RKO (cell line): Measurements from ENCODE around the gene ALKBH1.
"Not testable (repeated sequence)": the region's sequence is repeated elsewhere in the genome, so short reads cannot be mapped to it uniquely, and the experiment has no call there.

Experiments
- DNase-seq: peaks from one replicate; pipeline ENCODE4 v3.0.0-alpha.2; 2016; ENCODE audit warnings: low spot score

Gene ALKBH1

GRCh38 chr14:77707724-77708408, at the start of gene ALKBH1, which contains the start of gene SLIRP:
Gene ALKBH1, minus strand, starts transcription at chr14:77708023. Its CDS starts 19 bp downstream, at chr14:77708004.
Gene SLIRP, plus strand, starts transcription at chr14:77708103. Its CDS starts 9 bp downstream, at chr14:77708112.
- peak; percentile 90 for DNase-seq

- no peak for DNase-seq
These were observed 45.1 kb upstream of the ALKBH1 start for GRCh38 chr14:77752799-77753516.

DNA sequence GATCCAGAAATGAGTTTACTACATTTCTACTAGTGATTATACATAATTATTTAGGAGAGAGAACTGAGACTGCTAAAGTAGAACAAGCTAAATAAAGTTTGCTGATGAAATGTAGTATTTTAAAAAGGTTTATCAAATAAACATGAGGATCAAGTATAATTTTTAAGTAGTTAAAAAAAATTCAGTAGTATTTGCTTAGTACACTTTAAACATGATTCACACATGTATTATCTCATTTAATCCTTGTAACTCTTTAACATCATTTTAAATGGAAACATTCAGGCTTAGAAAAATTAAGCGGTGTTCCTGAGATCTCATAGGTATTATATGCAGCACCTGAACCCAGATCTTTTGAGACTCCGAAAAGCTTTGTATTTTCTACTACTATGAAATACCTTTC, 44.4 kb upstream of the ALKBH1 start:
- DNase-seq: no peak

DNA sequence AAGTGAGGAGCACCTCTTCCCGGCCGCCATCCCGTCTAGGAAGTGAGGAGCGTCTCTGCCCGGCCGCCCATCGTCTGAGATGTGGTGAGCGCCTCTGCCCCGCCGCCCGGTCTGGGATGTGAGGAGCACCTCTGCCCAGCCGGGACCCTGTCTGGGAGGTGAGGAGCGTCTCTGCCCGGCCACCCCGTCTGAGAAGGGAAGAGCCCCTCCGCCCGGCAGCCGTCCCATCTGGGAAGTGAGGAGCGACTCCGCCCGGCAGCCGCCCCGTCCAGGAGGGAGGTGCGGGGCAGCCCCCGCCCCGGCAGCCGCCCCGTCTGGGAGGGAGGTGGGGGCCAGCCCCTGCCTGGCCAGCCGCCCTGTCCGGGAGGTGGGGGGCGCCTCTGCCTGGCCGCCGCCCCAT, 39.6 kb upstream of the ALKBH1 start:
- DNase-seq: not testable (repeated sequence)

GRCh38 chr14:77746064-77746702, 38.4 kb upstream of the ALKBH1 start:
- no peak for DNase-seq

- DNase-seq: no peak
These were observed 33.6 kb upstream of the ALKBH1 start for GRCh38 chr14:77741438-77741837.

DNA sequence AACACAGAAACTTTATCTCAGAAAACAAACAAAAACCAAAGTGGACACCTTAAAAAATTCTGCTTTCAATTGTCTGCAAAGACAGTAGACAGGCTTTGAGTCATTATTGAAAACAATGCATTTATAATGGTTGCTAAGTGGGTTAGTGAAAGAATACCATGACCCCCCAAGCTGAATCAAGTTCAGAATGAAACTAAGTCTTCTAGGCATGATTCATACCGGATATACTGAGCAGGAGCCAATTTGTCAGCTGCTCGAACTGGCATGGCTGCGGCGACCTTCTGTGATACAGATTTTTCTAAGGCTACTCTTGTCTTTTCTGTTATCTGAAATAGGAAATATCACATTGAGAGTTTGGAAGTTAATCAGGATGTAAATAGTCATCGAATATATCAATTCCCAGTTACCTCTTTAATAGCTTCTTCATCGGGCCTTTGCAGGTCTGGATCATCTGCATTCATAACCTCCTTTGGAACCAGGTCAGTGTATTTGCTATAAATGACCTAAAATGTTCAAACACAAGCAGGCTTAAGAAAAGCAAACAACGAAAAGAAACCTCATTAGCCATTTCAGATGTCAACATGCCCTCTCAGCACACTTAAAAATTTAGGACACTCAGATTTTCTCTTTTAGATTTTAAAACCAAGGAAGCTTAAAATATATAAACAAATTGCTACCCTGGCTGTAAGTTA, 30.9 kb upstream of the ALKBH1 start:
- DNase-seq: no peak

DNA sequence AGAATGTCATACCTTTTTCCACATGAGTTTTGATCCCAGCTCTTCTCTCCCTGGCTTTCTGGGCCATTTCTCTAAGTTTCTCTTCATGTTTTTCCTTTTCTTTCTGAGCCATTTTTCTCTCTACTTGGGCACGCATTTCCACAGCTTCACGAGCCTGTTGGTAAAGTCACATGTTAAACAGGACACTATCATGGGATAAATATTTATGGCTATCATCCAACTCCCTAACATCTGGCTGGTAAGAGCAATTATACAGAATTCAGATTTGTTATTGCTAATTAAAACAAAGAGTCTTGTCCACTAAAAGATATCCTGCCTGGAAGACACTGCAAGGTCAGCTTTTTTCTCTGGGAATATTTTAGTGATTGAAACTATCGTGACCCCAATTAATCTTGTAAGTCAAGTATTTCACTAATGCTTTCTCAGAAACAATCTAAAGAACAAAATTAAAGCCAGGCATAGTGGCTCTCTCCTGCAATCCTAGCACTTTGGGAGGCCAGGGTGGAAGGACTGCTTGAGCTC, 23.2 kb upstream of the ALKBH1 start:
- no peak for DNase-seq

- DNase-seq: no peak
These were observed 14.5 kb upstream of the ALKBH1 start for GRCh38 chr14:77722301-77722700.

GRCh38 chr14:77721437-77721836, 13.6 kb upstream of the ALKBH1 start:
- DNase-seq: no peak

DNA sequence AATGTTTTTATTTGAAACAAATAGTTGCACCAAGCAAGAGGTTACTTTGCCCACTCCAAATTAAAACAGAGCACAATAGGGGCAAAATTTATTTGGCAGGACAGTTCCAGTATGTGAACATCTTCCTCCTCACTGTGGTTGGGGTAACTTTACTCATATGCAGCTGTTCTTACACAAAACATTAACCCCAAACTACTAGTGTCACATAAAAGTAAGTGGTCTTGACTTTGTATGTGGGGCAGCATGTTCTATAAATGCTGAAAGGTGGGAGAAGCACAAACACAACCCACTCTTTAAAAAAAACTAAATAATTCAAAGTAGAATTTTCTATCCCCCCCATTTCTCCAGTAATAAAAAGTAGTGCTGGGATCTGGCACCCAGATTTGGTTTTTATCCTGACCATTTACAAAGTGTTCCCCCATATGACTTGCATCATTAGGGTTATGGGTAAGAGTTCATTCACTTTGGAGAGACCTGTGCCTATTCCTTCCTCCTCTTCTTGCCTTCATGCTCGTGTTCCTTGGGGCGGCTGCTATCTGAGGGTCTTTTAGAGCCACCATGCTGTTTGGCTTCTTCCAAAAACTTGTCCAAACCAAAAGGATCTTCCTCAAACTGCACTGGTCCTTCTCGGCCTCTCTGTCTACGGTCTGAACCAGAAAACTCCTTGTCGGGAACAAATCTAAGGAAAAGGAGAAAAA, 9.9 kb upstream of the ALKBH1 start:
- no peak for DNase-seq

DNA sequence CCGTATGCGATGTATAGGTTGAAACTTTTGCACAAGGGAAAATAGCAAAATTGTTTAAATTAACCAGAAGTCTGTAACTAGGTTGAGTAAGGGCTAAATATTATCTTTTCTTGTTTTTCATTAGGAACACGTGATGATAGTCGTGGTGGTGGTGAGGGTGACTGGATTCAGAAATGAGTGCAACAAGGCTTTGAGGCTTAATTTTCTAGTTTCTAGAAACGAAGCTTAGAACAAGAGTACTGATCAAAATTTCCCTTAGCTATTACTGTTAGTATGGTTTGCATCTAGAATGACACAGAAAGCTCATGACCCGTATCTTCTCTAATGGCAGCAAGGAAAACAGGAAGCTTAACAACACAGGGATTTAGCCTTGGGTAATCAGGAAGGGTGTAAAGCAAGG, 7.1 kb upstream of the ALKBH1 start:
- no peak for DNase-seq

GRCh38 chr14:77710364-77710763, 2.5 kb upstream of the ALKBH1 start:
- DNase-seq: no peak

DNA sequence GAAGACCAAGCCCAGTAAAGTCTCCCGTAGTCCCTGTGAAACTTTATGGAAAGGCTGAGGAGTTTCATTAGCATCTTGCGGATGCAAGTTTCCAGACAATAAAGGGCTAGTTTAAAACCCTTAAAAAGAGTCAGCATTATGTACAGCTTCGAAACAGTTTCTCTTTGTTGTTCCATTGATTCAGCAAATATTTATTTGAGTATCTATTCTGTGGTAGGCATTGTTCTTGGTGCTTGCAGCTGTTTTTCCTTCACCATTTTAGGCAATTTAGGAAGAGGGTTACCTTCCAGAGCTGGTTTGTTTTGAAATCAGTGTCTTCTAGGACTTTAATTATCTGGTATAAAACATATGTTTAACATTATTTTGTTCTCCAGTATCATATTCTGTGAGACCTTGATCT, 1.6 kb upstream of the ALKBH1 start:
- no peak for DNase-seq

DNA sequence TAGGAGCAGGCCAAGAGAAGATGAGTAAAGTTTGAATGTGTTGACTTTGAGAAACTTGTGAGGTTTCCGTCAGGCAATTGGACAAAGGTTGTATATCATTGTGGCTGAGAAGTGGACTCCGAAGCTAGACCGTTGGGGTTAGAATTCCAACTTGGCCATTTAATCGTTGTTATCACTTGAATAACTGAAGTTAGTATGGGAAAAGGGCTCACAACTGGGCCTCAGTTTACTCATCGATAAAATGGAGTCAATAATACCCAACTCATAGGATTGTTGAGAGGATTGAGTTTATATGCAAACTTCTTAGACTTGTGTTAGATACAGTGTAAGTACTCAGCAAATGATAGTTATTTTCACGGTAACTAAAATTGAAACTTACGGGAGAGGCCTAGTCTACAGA, 926 bp upstream of the ALKBH1 start:
- no peak for DNase-seq

- DNase-seq: peak; percentile 64
These were observed 484 bp downstream of the ALKBH1 start for GRCh38 chr14:77707355-77707723.

DNA sequence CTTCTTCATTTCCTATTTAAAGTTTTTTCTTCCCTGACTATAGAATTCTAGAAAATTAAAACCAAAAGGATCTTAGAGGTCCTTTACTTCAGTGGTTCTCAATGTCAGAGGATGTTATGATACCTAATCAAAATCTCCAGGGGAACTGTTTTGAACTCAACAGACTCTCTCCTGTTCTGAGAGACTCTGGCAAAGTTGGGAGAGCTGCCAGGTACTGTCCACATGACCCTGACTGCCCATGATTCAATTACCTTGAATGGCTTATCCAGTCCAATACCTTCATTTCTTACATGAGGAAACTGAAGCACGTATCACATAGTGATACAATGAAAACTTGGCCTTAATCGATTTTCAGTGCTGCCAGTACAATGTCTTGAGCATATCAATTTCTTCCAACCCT, 16.6 kb downstream of the ALKBH1 start:
- DNase-seq: no peak

DNA sequence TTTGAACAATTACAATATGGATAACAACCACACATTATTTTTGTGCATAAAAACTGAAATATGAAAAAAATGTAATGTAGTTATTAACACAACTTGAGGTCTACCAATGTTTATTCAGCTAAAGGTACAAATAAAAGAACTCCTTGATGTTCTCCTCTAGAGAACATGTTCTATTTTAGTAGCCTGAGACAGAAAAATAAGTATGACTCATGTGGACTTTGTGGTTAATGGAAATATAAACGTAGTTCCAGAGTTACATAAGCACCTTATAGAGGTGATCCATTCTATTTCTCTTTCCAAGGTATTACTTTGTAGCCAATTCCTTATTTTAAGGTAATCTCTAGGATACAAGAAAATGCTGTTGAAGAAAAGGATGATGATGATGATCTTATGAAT, 25.7 kb downstream of the ALKBH1 start:
- DNase-seq: no peak

- no peak for DNase-seq
These were observed 26.3 kb downstream of the ALKBH1 start for GRCh38 chr14:77681196-77682157.

DNA sequence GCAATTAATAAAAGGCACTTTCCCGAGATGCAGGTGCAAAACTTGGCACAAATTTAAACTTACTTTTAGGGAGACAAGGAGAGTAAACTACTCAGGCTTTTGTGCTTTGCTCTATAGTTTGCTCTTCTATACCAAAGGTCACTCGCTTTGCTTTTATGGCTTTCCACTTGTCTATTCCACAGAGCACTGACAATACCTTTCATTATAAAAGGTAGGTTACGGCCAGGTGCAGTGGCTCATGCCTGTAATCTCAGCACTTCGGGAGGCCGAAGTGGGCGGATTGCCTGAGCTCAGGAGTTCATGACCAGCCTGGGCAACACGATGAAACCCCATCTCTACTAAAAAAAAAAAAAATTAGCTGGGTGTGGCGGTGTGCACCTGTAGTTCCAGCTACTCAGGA, 32.9 kb downstream of the ALKBH1 start:
- DNase-seq: no peak

GRCh38 chr14:77673193-77673592, 34.6 kb downstream of the ALKBH1 start:
- DNase-seq: no peak
